GM10847 (cell line): ENCODE measurements around the gene C9orf40.

Experiments
- POLR2A ChIP-seq: IDR thresholded peaks from 2 replicates; pipeline ENCODE4 v1.6.1; 2011; ENCODE audit not compliant: insufficient read length; ENCODE audit errors: extremely low read depth

The C9orf40 gene

GRCh38 chr9:74952201-74953151, at the start of gene C9orf40:
Gene C9orf40, minus strand, starts transcription at chr9:74952912. Its CDS starts 301 bp downstream, at chr9:74952611.
- TF ChIP-seq POLR2A, result peak; percentile 54

- no peak for TF ChIP-seq POLR2A
These were observed 49.2 kb upstream of the C9orf40 start for GRCh38 chr9:75001719-75002421.

GRCh38 chr9:75000835-75001234, 48.1 kb upstream of the C9orf40 start:
- TF ChIP-seq POLR2A, result no peak

GRCh38 chr9:74985041-74985440, 32.3 kb upstream of the C9orf40 start:
- TF ChIP-seq POLR2A, result no peak

- no peak for TF ChIP-seq POLR2A
These were observed 31.0 kb upstream of the C9orf40 start for GRCh38 chr9:74983709-74984108.

GRCh38 chr9:74979844-74980243, 27.1 kb upstream of the C9orf40 start:
- TF ChIP-seq POLR2A, result no peak

- TF ChIP-seq POLR2A, result no peak
These were observed 24.6 kb upstream of the C9orf40 start for GRCh38 chr9:74977287-74977686.

GRCh38 chr9:74975538-74975937, 22.8 kb upstream of the C9orf40 start:
- TF ChIP-seq POLR2A, result no peak

GRCh38 chr9:74974558-74974957, 21.8 kb upstream of the C9orf40 start:
- TF ChIP-seq POLR2A, result no peak

GRCh38 chr9:74973714-74974113, 21.0 kb upstream of the C9orf40 start:
- no peak for TF ChIP-seq POLR2A

GRCh38 chr9:74963056-74963455, 10.3 kb upstream of the C9orf40 start:
- TF ChIP-seq POLR2A, result no peak

GRCh38 chr9:74961496-74961895, 8.8 kb upstream of the C9orf40 start:
- no peak for TF ChIP-seq POLR2A

- no peak for TF ChIP-seq POLR2A
These were observed 7.8 kb upstream of the C9orf40 start for GRCh38 chr9:74960561-74960960.

GRCh38 chr9:74958587-74958986, 5.9 kb upstream of the C9orf40 start:
- no peak for TF ChIP-seq POLR2A

GRCh38 chr9:74953235-74953751, 581 bp upstream of the C9orf40 start:
- TF ChIP-seq POLR2A, result no peak

GRCh38 chr9:74951725-74952151, 974 bp downstream of the C9orf40 start:
- TF ChIP-seq POLR2A, result no peak

- TF ChIP-seq POLR2A, result no peak
These were observed 1.5 kb downstream of the C9orf40 start for GRCh38 chr9:74951107-74951720.
